DMS114 treated with DMSO at 0.1 percent for 48 hours (cell line): ENCODE measurements around the gene ZNF407.

ENCODE experiments used
- DNase-seq: peaks from one replicate; lab custom pipeline; 2025; ENCODE audit not compliant: unreplicated experiment; lab: John Stamatoyannopoulos, UW

The ZNF407 gene

DNA sequence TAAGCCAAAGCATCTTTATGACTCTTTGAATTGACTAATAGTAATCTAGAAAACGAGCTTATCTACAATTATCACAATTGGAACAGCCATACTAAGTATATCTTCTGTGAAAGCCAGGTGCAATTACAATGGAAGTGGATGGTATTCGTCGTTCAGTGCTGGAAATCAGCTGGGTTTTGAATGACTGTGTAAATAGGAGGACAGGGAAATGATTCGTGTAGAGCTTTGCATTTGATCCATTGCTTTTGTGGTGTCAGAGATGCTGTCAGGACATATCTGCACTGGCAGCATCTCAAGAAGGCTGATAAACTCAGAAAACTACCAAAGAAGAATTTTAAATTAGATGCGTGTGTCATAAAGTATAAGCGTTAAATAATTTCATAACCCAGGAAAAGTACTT lies 187.1 kb downstream of the ZNF407 start:
- no peak for DNase-seq

DNA sequence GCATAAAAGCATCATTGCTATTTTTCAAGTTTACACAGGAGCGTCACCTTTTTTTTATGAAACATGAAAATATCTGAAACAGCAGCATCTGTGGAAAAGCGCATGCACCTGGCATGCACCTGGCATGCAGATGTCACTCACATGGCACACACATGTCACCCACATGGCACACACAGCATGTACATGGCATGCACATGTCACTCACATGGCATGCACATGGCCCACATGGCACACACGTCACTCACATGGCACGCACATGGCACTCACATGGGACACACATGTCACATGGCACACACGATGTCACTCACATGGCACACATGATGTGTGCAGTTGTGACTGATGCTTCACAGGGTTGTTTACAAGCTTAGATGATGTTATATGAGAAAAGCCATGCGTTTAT lies 188.0 kb downstream of the ZNF407 start:
- DNase-seq, result no peak

DNA sequence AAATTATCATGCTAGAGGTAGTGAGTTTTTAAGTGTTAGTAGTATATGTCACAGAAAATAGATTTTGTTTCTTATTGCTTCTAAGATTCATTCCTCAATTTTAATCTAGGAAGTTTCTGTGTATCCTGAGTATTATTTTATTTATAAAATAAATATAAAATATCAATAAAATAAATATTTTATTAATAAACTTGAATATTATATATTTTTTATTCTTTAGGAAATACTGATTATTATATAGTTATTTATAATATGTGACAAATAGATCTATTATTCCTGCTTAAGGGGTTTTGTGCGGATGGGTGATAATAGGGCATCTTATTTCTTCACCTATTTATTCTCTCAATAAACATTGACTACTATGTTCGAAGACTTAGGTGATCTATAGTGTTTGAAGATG lies 191.0 kb downstream of the ZNF407 start:
- no peak for DNase-seq

DNA sequence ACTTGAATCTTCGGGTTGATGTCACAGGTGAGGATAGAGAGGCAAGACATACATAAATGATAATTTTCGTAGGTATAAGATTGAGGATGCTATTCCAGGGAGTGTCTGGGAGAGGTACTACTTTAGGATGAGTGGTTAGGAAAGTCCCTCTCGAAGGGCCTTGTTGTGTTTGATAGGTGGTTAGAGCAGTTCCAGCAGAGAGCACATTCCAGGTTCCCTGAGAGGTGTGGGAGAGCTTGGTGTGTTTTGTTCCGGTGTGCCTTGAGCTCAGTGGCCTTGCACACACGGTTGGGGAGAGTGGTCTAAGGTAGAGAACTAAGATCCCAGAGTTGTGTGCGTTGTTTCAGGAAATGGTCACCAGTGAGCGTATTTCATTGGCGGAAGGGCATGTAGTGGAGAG lies 191.4 kb downstream of the ZNF407 start:
- DNase-seq, result no peak

DNA sequence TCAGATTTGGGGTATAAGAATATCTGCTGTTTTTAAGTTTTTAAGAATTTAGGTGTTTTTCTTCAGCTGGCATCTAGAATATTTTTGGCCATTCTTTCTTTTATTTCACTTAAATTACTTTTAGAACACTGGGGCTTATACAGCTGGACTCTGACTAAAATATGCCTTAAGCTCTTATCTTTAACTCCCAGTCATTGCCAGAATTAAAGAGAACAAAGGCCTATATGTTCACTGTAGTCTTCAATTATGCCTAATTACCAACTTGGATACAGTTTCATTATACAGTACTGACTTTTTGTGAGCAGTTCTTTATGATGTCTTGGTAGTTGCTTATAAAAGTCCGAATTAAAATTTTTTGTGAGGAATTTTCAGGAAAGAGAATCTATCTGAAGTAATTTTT lies 192.8 kb downstream of the ZNF407 start:
- no peak for DNase-seq

DNA sequence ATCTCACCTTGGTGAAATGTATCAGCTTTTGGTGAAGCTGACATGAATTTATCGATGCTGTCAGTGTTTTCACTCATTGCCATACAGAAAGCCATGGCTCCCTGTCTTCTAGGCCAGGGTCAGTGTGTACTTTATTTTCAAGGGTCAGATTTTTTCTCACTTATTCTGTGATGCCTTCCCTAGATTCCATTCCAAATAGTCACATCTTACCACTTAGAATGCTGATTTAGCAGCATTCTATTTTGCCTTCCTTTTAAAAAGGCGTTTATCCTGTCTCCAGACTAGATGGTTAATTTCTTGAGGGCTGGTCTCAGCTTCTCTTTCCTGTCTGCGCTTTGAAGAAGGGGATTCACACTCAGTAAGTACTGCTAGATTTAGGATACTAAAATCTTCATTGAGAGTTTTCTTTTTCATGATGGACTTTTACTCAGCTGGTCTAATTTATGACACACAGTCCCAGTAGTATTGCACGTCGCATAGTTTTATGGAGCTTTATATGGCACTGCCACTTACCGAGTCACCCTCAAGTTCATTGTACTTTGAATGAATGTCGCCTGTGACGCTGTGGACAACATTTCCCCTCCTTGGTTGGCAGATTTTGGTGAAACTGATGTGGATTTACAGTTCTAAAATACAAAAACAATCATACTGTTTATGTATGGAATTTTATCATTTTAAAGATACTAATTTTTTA lies 194.0 kb downstream of the ZNF407 start:
- DNase-seq, result no peak

DNA sequence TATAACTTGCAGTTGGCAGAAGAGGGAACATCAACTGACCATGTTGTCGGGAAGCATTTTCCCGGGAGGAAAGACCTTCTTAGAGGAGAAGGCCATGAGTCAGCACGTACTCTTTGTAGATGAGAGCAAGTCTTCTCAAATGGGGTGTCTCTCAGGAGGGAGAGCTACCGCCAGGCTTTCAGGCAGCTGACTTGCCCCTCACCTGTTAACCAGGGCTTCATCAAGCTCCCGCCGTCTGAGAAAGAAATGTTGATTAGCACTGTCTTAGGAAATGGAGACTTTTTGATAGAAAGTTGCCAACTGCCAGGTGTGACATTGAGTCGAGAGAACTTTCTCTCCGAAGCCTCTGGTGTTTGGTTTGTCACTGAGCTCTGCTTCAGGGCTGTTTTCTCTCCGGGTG lies 196.1 kb downstream of the ZNF407 start:
- DNase-seq, result no peak

DNA sequence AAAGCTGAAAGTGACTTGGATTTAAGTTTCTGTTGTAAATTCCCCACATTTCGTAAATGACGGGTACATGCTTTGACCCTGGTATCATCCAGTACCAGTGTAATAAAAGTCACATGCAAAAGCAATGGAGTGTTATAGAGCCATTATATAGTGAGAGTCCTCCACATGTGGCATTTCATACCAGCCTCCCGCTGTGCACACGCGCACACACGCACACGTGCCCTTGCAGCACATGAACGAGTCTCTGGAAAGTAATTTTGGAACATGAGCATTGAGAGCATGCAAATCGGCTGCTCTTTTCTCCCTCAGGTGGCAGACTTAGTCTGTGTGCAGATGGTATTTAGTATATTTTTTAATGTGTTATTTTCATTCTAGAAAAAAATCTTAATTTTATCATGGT lies 198.1 kb downstream of the ZNF407 start:
- DNase-seq, result no peak

DNA sequence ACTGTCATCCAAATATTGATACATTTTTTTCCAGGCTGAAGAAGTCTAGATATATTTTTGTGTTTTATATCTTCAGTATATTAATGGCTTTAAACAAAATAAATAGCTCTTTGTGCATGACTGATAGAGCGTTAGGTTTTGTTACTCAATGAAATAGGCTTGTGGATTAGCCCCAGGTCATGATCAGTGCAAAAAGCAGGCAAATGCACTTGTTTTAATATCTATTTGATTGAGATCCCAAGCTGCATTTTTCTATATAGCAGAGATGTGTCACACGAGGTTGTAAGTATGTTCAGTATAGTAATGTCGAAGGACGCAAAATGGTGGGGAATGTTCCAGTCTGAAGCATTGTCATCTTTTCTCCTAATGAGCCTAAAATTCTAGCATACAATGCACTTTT lies 198.5 kb downstream of the ZNF407 start:
- no peak for DNase-seq

DNA sequence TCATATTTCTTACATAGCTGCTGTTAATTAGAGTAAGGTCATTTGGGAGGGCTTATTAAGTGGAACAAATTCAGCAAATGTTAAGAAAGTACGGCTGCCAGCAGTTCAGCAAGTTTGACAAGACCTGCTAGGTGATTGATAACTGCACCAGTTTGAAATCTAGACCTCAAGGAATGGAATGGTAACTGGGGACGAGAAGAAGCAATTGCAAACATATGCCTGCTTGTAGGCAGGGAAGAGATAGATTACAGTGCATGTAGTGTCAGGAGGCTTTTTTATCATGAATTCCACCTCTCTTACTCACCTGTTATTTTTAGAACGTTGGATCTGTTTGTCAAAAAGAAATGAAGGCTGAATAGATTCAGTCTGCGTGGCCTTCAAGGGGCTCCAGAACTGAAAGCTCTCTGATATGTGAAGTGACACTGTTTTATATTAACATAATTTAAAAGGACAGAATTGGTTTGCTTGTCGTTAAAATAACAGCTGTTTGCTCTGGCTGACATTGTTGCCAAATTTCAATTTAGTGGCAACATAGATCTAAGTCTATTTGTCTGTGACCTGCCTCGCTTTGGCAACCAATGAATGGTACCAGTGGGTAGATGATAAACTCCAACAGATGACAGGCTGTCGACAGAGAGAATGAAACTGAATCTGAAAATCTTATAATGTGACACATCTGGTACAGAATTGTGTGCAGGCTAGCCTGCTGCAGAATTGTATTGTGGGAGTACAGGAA lies 199.3 kb downstream of the ZNF407 start:
- DNase-seq, result no peak

DNA sequence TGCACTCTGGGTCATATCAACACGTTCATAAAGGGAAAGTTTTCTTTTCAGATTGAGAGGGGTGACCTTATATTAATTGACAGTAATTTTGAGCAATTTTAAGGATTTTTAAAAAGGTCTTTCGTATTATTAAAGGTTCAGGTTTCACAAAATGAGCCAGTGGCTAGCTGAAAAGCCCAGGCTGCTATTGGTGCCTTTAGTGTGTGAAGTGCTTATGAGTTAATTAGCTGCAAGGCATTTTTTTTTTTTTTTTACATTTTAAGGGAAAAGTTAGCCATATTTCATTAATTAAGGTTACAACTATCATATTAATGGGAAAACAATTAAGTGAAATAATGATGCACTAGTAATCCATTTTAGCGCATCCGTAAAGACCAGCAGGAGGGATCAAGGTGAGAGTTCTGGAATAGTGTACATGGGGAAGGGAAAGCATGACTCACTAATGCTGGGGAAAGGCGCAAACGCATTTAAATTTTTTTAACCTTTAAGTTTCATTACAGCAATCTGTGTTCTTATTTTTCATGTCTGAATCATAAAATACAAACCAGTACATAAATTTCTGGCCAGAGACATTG lies 200.0 kb downstream of the ZNF407 start:
- DNase-seq, result no peak

DNA sequence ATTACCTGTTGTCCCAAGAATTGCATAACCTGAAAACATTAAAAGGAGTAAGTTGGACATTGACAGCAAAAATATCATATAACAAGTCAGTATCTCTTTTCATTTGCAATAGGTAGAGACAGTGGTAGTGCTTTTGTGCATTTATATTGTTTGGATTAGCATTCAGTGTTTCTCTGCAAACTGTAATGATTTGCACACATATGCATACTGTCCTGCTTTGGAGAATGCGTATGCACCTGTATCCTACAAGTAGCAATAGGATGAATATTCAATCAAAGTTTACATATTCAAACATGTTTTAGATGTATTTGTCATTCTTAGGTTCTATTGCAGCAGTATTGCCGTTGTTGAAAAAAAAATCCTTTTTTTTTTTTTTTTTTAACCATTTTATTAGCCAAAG lies 201.9 kb downstream of the ZNF407 start:
- no peak for DNase-seq

DNA sequence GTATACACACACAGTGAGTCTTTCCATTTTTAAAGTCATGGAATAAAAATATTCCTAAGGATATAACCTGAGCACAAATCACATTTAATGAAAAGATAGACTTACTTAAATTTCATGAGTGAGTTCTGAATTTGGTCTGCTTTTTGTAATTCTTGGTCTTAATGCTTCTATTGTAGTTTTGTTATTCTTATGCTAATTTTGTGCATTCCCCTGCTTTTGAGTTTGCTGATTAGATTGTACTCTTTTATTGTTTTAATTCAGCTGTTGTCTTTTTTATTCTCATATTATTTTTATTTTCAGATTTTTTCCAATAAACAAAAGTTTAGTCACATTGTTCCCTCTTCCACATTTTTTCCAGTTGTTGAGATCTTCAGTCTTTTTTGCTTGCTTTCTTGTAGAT lies 202.4 kb downstream of the ZNF407 start:
- no peak for DNase-seq

DNA sequence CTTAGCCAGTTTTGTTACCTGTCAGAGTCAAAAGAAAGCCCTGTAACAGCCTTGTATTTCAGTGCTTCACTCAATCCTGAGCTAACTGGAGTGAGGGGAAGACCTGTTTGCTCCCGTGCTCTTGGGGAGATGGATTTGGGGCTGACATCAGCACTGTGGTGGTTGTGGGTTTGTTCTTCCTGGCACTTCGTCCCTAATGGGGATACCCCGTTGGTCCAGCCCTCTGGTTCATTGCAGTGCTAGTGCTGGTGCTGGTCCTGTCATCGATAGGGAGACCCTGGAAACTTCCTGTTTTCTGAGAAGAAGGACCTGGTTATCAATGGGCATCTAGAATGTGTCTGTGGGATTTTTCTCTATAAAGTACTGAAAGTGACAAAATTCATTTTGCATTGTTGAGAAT lies 205.4 kb downstream of the ZNF407 start:
- no peak for DNase-seq

DNA sequence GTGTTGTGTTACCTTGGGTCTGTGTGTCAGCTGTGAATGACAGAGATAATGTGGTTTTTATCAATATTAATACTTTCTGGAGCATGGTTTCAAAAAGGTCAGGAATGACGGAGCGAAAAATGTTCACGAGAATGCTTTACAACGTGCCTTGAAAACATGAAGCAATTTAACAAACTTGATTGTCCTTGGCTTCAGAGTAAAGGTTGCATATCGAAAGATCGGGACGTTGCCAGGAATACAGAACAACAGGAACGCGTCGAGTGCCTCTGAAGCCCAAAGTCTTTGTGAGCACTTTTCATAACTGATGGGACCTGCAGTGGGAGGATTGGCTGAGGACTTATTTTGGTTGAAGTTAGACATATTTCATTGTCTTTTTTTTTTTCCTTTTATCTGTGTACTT lies 206.1 kb downstream of the ZNF407 start:
- no peak for DNase-seq

DNA sequence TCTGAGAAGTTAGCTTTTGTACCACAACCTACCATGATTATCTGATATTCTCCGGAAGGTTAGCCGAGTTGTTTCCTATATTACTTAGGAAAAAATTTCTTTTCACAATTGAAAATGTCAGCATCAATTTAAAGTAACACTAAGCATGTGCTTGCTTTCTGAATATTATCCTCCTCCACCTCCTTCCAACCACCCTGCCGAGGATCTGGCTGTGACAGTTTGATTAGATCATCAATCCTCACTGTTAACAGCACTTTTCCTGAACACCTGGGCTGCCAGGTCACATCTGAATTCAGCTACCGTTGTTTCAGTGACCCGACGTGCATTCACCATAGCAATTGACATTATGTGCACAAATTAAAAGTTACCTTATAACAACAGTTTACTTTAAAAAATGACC lies 207.0 kb downstream of the ZNF407 start:
- DNase-seq, result no peak

DNA sequence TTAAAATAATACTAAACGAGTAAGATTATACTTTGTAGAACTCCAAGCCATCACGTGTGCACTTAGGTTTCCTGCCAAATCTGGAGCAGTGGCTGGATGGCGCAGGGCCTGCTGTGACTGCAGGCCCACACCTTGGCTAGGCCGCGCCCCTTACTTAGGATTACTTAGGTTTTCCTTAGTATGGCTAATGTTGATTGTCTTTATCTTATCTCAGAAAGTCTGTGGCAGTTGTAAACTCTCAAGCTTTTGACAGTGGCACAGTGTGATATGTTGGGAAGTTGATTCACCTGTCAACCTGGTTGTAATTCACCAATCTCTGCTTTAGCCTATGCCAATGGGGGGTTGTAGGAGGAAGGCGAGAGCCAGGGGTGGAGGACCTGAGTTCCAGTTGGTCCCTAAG lies 208.4 kb downstream of the ZNF407 start:
- DNase-seq, result no peak

DNA sequence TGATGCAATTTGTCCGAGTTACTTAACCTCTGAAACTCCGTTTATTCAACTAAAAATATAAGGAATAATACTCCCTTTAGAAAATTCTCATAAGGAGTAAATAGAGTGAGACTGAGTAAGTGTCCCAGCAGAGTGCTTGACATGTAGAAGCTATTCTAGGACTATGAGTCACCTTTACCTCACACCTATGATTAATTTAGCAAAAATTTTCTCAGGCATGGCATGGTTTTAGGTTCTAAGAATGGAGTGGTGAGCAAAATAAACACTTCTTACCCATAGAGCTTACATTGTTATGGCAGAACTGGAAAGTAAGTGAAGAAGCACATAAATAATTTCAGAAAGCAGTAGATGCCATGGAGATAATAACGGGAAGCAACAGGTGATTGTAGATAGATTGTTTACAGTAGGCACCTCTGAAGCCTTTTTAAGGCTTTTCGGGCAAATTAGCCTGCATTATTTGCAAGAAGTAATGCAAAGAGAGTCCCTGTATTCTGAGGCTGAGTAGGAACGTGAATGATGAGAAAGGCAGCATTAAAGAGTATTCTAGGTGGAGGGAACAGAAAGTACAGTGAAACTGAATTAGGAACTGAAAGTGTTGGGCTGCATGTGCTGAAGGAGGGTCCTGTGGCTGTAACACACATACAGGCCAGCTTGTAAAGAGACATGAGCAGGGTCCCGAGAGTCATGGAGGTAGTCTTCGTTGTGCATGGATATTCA lies 209.2 kb downstream of the ZNF407 start:
- DNase-seq, result no peak

DNA sequence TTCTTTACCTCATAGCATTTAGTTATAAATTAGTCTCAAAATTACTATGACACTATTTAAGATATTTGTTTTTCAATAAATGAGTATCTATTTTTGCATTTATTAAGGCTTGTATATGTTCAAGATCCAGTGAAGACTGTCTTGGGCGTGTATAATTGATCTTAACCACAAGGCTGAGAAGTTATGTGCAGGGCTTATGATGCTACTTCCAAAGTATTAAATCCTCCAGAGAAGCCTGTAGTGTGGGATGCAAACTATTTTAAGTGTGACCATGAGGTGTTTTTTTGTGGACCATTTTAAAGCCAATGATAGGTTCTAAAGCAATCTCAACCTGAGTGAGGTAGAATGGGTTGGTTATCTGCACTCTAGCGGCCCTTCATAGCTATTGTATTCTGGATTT lies 219.9 kb downstream of the ZNF407 start:
- DNase-seq, result no peak

DNA sequence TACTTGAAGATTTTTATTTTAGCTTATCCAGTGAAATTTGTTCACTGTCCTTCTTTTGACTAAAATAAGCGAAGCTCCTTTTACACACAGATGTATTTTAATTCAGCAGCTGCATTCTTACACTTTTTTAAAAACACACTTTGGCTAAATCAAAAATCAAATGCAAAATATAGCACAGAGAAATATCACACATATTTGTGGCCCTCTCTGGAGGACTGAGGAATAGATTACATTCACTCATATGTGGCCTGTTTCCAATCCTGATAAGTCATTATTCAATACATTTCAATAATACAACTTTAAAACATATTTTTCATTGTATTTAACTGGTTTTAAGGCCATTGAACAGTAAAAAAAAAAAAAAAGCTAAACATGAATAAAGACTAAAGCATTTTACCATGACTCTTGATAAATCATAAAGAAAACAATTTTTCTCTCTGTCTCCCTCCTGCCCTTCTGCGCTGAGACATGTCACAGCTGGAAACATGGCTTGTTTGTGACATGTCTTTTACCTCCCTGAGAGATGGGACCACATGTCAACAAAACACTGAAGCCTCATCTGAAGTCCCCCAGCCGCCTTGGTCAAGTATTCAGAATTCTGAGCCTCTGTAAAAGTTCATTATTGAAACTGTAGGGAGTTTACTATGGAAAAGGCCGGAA lies 221.0 kb downstream of the ZNF407 start:
- DNase-seq, result no peak

DNA sequence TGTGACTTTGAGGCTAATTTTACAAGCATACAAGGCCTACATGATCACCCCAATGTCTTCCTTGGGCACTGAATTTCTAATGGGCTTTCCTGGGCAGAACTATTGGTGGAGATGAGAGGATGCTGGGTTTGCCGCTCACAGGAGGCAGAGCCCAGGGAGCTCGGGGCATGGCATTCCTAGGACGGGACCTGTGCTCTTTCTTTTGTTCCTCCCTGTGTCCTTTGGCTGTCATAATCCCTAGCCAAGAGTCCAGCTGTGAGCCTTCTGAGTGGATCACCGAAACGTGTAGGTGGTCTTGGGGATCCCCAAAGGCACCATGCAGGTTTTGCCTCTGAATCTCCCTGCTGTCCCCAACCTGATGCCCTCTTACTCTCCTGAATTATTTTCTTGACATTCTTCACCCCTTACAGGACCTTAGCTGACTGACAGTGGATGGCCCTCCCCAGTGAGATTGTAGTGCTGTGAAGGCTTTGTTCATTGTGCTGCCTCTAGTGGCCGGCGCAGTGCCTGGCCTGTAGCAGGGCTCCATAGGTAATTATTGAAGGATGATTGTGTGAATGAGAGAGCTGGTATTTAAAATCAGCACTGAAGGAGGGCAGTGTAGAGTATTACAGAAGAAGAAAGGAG lies 221.9 kb downstream of the ZNF407 start:
- no peak for DNase-seq
